ENCODE data around the gene NDUFB2.
A peak's percentile ranks its signal among the peaks of the same experiment; 100 is the strongest.

NDUFB2 gene

DNA sequence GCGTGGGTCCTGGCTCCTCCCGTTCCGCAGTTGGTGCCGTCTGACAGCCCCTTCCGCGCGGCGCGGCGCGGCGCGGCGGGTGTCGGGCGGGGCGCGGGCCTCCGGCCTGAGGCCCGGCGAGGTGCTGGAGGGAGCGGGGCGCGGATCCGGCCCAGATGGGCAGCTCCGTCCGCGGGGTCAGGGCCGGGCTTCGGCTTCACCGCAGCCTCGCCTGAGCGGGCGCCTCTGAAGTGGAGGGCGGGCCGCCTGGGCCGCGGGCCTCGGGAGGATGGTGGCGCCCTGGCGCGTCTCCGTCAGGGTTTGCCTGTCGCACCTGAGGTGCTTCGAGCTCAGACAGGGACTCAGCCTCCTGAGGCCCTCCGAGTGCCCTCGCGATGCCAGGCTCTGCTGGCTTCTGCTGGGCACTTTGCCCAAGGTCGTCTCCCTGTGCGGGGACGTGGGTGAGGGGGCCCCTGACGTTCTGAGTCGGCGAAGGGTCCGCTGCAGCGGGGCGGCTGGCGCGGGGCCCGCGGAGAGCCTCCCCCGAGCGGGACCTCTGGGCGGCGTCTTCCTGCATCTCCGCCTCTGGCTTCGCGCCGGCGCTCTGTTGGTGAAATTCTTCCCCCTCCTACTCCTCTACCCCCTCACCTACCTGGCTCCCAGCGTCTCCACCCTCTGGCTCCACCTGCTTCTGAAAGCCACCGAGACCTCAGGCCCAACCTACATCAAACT lies 23.3 kb upstream of the NDUFB2 start:
- H3K9ac ChIP-seq (ENCODE audit: low read length): peak overlapping the region; percentile 95
- H3K9me2 ChIP-seq (replicated peaks; ENCODE audit: insufficient read depth, low read length): no peaks in the 10 kb centered on the region
- H2AFZ ChIP-seq (ENCODE audit: low read depth, low read length, severe bottlenecking): peak overlapping the region; percentile 45
- H3K4me2 ChIP-seq (ENCODE audit: low read depth, low read length, poor library complexity, severe bottlenecking): peak overlapping the region; percentile 86
- H3K27me3 ChIP-seq (ENCODE audit: low read length): no peaks in the 10 kb centered on the region
- H3K79me2 ChIP-seq (ENCODE audit: insufficient read depth, low read length): peaks cover 5% of the 10 kb centered on the region; the same call in 1 of the 2 replicates
- H4K20me1 ChIP-seq (ENCODE audit: low read depth, low read length): no peaks in the 10 kb centered on the region
- peak overlapping the region; percentile 94 for H3K27ac ChIP-seq (ENCODE audit: low read depth, low read length)
- peaks cover 31% of the 10 kb centered on the region for H3F3A ChIP-seq (ENCODE audit: insufficient read depth)
- H3K4me3 ChIP-seq (ENCODE audit: insufficient read depth, low read length, poor library complexity, severe bottlenecking): peak overlapping the region; percentile 64
- no peaks in the 10 kb centered on the region for H3K9me3 ChIP-seq (ENCODE audit: insufficient read depth, low read length)
- no peaks in the 10 kb centered on the region for H3K36me3 ChIP-seq (ENCODE audit: low read length)
- TF ChIP-seq, protein P1, sequence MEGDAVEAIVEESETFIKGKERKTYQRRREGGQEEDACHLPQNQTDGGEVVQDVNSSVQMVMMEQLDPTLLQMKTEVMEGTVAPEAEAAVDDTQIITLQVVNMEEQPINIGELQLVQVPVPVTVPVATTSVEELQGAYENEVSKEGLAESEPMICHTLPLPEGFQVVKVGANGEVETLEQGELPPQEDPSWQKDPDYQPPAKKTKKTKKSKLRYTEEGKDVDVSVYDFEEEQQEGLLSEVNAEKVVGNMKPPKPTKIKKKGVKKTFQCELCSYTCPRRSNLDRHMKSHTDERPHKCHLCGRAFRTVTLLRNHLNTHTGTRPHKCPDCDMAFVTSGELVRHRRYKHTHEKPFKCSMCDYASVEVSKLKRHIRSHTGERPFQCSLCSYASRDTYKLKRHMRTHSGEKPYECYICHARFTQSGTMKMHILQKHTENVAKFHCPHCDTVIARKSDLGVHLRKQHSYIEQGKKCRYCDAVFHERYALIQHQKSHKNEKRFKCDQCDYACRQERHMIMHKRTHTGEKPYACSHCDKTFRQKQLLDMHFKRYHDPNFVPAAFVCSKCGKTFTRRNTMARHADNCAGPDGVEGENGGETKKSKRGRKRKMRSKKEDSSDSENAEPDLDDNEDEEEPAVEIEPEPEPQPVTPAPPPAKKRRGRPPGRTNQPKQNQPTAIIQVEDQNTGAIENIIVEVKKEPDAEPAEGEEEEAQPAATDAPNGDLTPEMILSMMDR (IDR thresholded peaks at IDR 0.05; ENCODE audit: insufficient read depth, low read length, poor library complexity, severe bottlenecking): no peak

DNA sequence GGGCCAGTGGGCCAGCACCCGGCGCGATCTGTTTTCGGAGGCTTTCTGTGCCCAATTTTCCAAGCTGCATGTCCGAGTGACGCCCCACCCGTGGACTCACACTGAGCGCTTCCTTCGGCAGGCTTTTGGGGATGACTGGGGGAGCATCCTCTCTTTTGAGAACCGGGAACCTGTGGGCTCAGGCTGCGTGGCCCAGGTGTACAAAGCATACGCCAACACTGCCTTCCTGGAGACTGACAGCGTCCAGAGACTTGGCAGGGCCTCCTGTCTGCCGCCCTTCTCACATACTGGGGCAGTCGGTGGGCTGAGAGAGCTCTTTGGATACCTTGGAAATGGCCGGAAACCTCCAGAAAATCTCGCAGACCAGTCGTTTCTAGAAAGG lies 22.7 kb upstream of the NDUFB2 start:
- peak overlapping the region; percentile 45 for H2AFZ ChIP-seq (ENCODE audit: low read depth, low read length, severe bottlenecking)
- H3K4me3 ChIP-seq (ENCODE audit: insufficient read depth, low read length, poor library complexity, severe bottlenecking): peak overlapping the region; percentile 64
- peaks cover 5% of the 10 kb centered on the region; the same call in 1 of the 2 replicates for H3K79me2 ChIP-seq (ENCODE audit: insufficient read depth, low read length)
- no peaks in the 10 kb centered on the region for H3K9me2 ChIP-seq (replicated peaks; ENCODE audit: insufficient read depth, low read length)
- H3K36me3 ChIP-seq (ENCODE audit: low read length): no peaks in the 10 kb centered on the region
- H3K9me3 ChIP-seq (ENCODE audit: insufficient read depth, low read length): no peaks in the 10 kb centered on the region
- no peaks in the 10 kb centered on the region for H4K20me1 ChIP-seq (ENCODE audit: low read depth, low read length)
- peak overlapping the region; percentile 94 for H3K27ac ChIP-seq (ENCODE audit: low read depth, low read length)
- no peaks in the 10 kb centered on the region for H3K27me3 ChIP-seq (ENCODE audit: low read length)
- peaks cover 31% of the 10 kb centered on the region for H3F3A ChIP-seq (ENCODE audit: insufficient read depth)
- no peak for TF ChIP-seq EZH2phosphoT487 (conservative IDR thresholded peaks at IDR 0.05; ENCODE audit: low read length)
- TF ChIP-seq, protein P1 (IDR thresholded peaks at IDR 0.05; ENCODE audit: insufficient read depth, low read length, poor library complexity, severe bottlenecking): no peak
- H3K4me2 ChIP-seq (ENCODE audit: low read depth, low read length, poor library complexity, severe bottlenecking): peak overlapping the region; percentile 86
- H3K9ac ChIP-seq (ENCODE audit: low read length): peak overlapping the region; percentile 95

DNA sequence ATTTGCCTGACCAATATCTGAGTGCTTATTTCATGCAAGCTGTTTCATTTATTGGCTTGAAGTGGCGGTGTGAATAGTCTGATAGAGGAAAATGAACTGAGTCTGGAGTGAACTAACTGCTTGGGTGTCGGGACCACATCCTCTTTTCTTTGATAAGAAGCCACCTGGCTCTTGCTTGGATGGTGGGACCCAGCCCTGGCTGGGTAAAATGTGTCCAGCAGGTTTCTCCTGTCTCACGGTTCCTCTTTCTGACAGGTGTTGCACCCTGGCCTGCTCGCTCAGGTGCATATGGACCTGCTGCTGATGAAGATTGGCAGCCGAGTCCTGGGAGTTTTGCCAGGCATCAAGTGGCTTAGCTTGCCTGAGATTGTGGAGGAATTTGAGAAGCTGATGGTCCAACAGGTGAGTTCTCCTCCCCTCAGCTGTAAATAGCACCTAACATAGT lies 22.1 kb upstream of the NDUFB2 start:
- H3K9ac ChIP-seq (ENCODE audit: low read length): peak overlapping the region; percentile 95

More for the DNA sequence above, 22.1 kb upstream of the NDUFB2 start:
- Histone ChIP-seq H3K9me3 (ENCODE audit: insufficient read depth, low read length) (no peaks in the 10 kb centered on the region), H3K79me2 (ENCODE audit: insufficient read depth, low read length) (peaks cover 9% of the 10 kb centered on the region; the same call in 1 of the 2 replicates), H3K27me3 (ENCODE audit: low read length) (no peaks in the 10 kb centered on the region), H3K27ac (ENCODE audit: low read depth, low read length) (peak overlapping the region; percentile 94), H3K4me3 (ENCODE audit: insufficient read depth, low read length, poor library complexity, severe bottlenecking) (peak overlapping the region; percentile 64), H2AFZ (ENCODE audit: low read depth, low read length, severe bottlenecking) (no peak overlapping the region), H3F3A (ENCODE audit: insufficient read depth) (peaks cover 31% of the 10 kb centered on the region), H3K4me2 (ENCODE audit: low read depth, low read length, poor library complexity, severe bottlenecking) (peak overlapping the region; percentile 86), H3K36me3 (ENCODE audit: low read length) (no peaks in the 10 kb centered on the region), H3K9me2 (replicated peaks; ENCODE audit: insufficient read depth, low read length) (no peaks in the 10 kb centered on the region), H4K20me1 (ENCODE audit: low read depth, low read length) (no peaks in the 10 kb centered on the region)
- TF ChIP-seq, protein P1 (IDR thresholded peaks at IDR 0.05; ENCODE audit: insufficient read depth, low read length, poor library complexity, severe bottlenecking): no peak
- no peak for TF ChIP-seq EZH2phosphoT487 (conservative IDR thresholded peaks at IDR 0.05; ENCODE audit: low read length)

All from SU-DHL-6 (cell line).